HG03103 (cell line): Measurements from ENCODE around the gene WDR89.
"Not testable (repeated sequence)": the region's sequence is repeated elsewhere in the genome, so short reads cannot be mapped to it uniquely, and the experiment has no call there.

Experiments
- ATAC-seq: cut with Tn5 transposase; IDR thresholded peaks from one replicate; pipeline ENCODE4 v1.9.1; 2021; ENCODE audit warnings: low read depth; ENCODE audit not compliant: unreplicated experiment

The WDR89 gene

GRCh38 chr14:63603749-63604277, 37.9 kb downstream of the WDR89 start:
- ATAC-seq = no peak

GRCh38 chr14:63598807-63599206, 42.9 kb downstream of the WDR89 start:
- no peak for ATAC-seq

- no peak for ATAC-seq
Observed at GRCh38 chr14:63596998-63597658, 44.5 kb downstream of the WDR89 start.

- no peak for ATAC-seq
Observed at GRCh38 chr14:63594455-63595372, 47.0 kb downstream of the WDR89 start.

GRCh38 chr14:63583046-63583445, 58.6 kb downstream of the WDR89 start:
- ATAC-seq = not testable (repeated sequence)

- ATAC-seq = no peak
Observed at GRCh38 chr14:63581491-63581890, 60.2 kb downstream of the WDR89 start.

- ATAC-seq = no peak
Observed at GRCh38 chr14:63578300-63578699, 63.4 kb downstream of the WDR89 start.

- no peak for ATAC-seq
Observed at GRCh38 chr14:63573581-63573980, 68.1 kb downstream of the WDR89 start.

GRCh38 chr14:63565448-63565847, 76.2 kb downstream of the WDR89 start:
- ATAC-seq = no peak

GRCh38 chr14:63564318-63564717, 77.4 kb downstream of the WDR89 start:
- ATAC-seq = no peak

- ATAC-seq = no peak
Observed at GRCh38 chr14:63563370-63564026, 78.2 kb downstream of the WDR89 start.

GRCh38 chr14:63562405-63562804, 79.3 kb downstream of the WDR89 start:
- ATAC-seq = no peak

- no peak for ATAC-seq
Observed at GRCh38 chr14:63555572-63555971, 86.1 kb downstream of the WDR89 start.

GRCh38 chr14:63551332-63551731, 90.3 kb downstream of the WDR89 start:
- ATAC-seq = no peak

GRCh38 chr14:63547798-63548335, 93.8 kb downstream of the WDR89 start:
- ATAC-seq = no peak
